ENCODE results near the gene TMEM263. TPM values are rescaled to one million over a fixed set of nuclear protein-coding genes. Genes with fewer than 3 reads are reported as not detected.

TMEM263 gene
- total RNA-seq, 1 donor, result 194 TPM

DNA sequence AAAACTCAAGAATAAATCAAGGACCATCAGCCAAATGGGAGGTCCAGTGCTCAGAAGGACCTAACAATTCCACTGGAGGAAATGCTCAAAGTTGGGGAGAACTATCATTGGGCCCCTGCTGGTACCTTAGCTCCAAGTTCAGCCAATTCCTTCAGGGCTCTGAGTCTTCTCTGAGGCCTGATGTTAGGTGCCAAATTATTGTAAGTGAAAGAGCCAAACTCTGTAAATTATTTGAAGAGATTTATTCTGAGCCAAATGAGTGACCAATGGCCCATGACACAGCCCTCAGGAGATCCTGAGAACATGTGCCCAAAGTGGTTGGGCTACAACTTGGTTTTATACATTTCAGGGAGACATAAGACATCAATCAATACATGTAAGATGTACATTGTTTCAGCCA is 8.2 kb upstream of the TMEM263 start:
- no peak for DNase-seq (ENCODE audit: low read depth)
- H3K4me3 ChIP-seq (ENCODE audit: low read depth, low read length), result no peak overlapping the region
- TF ChIP-seq, protein P1, sequence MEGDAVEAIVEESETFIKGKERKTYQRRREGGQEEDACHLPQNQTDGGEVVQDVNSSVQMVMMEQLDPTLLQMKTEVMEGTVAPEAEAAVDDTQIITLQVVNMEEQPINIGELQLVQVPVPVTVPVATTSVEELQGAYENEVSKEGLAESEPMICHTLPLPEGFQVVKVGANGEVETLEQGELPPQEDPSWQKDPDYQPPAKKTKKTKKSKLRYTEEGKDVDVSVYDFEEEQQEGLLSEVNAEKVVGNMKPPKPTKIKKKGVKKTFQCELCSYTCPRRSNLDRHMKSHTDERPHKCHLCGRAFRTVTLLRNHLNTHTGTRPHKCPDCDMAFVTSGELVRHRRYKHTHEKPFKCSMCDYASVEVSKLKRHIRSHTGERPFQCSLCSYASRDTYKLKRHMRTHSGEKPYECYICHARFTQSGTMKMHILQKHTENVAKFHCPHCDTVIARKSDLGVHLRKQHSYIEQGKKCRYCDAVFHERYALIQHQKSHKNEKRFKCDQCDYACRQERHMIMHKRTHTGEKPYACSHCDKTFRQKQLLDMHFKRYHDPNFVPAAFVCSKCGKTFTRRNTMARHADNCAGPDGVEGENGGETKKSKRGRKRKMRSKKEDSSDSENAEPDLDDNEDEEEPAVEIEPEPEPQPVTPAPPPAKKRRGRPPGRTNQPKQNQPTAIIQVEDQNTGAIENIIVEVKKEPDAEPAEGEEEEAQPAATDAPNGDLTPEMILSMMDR (IDR thresholded peaks at IDR 0.05; ENCODE audit: insufficient read depth, low read depth, low read length), result no peak

DNA sequence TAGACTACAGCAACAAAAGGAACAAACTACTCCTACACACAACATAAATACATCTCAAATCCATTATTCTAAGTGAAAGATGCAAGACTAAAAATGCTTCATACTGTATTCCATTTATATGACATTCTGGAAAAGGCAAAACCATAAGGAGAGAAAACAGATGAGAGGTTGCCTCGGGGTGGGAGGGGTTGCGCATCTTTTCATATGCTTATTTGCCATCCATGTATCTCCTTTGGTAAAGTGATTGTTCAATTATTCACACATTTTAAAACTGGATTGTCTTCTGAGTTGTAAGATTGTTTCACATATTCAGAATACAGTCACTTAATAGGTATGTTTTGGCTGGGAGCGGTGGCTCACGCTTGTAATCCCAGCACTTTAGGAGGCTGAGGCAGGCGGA is 5.1 kb upstream of the TMEM263 start:
- TF ChIP-seq, protein P1 (IDR thresholded peaks at IDR 0.05; ENCODE audit: insufficient read depth, low read depth, low read length), result no peak
- H3K4me3 ChIP-seq (ENCODE audit: low read depth, low read length), result no peak overlapping the region
- DNase-seq (ENCODE audit: low read depth), result no peak

DNA sequence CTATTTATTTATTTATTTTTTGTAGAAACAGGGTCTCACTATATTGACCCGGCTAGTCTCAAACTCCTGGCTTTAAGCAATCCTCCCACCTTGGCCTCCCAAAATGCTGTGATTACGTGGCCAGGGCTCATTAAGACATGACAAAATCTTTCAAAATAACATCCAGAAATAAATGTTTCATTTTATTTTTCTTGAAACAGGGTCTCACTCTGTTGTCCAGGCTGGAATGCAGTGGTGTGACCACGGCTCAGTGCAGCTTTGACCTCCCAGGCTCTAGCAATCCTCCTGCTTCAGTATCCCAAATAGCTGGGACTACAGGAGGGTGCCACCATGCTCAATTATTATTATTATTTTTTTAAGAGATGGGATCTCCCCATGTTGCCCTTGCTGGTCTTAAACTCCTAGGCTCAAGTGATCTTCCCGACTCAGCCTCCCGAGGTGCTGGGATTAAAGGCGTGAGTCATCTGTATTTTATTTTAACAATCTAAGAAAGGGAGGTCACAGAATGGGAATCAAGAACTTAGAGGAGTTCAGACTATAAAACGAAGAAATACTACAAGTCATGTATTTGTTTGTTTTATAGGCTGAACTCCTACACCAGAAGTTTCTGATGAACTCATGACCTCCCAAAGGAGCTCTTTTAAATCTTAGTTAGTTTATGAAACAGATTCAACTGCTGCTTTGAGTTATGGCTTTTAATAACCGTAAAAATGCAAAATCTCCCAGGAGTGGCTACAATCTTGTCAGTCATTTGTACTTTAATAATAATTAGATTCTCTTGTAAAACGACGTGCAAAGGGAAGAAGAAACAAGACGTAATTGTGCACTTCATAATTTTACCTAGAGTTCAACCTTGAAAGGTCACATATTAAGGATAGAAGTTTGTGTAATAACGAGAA is 2.1 kb upstream of the TMEM263 start:
- peak; percentile 82 for DNase-seq (ENCODE audit: low read depth)
- H3K4me3 ChIP-seq (ENCODE audit: low read depth, low read length), result peak overlapping the region; percentile 70
- TF ChIP-seq, protein P1 (IDR thresholded peaks at IDR 0.05; ENCODE audit: insufficient read depth, low read depth, low read length), result no peak

DNA sequence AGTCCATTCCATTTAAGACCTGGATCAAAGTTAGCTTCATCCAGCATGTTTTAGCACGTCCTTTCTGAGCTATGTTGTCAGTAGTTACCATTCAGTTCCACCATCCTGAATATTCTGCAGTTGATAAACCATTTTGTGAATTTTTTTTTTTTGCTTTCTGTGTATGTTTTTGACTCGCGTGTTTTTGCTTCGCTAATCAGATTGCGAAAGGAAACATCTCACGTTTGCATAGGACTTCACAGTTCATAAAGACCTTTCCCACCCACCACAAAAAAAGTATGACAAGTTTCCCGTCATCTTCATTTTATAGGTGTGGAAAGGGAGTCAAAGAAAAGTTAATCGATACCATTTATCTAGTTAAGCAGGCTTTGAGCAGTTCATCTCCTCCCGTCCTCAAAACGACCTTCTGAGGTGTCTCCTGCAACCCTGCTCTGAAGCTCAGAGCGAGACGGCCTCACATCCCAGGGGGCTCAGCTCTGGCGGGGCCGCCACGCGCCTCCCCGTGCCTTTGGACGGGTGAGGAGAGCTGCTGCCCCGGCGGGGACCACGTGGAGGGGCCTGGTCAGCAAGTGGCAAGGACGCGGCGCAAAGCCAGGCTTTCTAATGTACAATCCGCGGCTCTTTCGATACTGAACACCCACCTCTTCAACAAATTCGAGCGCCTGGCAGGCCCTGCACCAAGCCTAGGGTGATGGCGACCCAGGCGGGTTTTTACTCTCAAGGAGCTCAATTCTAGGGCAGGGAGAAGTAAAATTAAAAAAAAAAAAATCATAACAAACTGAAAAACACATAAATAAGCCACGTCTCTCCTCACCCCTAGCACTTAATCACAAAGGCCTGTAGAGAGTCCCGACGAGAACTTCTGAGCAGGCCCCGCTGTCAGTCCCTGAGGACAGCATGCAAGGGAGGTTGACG is 988 bp upstream of the TMEM263 start:
- TF ChIP-seq, protein P1 (IDR thresholded peaks at IDR 0.05; ENCODE audit: insufficient read depth, low read depth, low read length), result no peak
- peak overlapping the region; percentile 70 for H3K4me3 ChIP-seq (ENCODE audit: low read depth, low read length)
- DNase-seq (ENCODE audit: low read depth), result peak; percentile 51

DNA sequence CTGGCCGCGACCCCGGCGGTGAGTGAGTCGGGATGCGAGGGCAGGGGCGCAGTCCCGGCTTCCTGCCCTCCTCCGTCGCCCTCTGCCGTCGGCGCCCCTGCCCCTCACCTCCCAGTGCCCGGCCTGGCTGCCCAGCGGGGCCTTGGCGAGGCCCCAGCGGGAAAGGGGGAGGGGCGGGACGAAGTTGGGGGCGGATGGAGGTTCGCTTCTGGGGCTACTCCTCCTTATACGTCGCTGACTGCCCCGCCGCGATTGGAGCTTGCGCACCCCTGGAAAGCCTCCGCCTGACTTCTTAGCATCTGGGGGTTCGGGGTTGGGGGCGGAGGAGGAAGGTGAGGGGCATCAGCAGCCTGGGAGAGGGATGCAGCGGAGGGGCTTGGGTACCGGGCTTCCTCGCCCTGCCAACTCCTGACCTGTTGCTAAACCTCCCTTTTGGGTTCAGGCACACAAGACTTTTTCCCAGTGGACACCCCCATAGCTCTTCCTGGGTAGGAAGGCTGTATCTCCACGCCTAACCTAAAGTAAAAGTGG is 406 bp downstream of the TMEM263 start:
- DNase-seq (ENCODE audit: low read depth), result peak; percentile 73
- peak overlapping the region; percentile 99 for H3K4me3 ChIP-seq (ENCODE audit: low read depth, low read length)
- TF ChIP-seq, protein P1 (IDR thresholded peaks at IDR 0.05; ENCODE audit: insufficient read depth, low read depth, low read length), result no peak

DNA sequence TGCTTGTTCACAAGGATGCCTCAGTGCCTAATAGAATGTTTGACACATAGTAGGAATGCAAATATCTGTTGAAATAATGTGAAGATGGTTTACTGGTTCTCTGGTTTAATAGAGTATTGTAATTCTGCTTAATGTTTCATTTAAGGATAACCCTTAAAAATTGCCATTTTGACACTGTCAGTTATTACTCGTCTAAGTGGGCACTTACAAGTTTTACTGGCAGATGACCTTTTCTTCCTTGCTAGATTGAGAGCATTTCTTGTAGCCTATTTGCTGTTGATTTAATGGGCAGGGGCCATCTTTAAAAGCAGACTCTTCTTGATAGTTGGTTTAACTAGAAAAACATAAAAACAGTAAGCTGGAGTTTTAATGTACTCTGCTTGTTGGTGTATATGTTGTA is 1.9 kb downstream of the TMEM263 start:
- H3K4me3 ChIP-seq (ENCODE audit: low read depth, low read length), result peak overlapping the region; percentile 99
- no peak for DNase-seq (ENCODE audit: low read depth)
- TF ChIP-seq, protein P1 (IDR thresholded peaks at IDR 0.05; ENCODE audit: insufficient read depth, low read depth, low read length), result no peak
